ENCODE measurements around the gene ZNF609. TPM values are rescaled to one million over a fixed set of nuclear protein-coding genes. Genes with fewer than 3 reads are reported as not detected.
A peak's percentile ranks its signal among the peaks of the same experiment; 100 is the strongest.

ZNF609 gene
- total and polyA plus RNA-seq, 10 of the 15 experiments (the other 5 are each of a cell fraction or from before 2014, with no cell fraction given), result 5.1 to 35.3 (median 13.6) TPM

DNA sequence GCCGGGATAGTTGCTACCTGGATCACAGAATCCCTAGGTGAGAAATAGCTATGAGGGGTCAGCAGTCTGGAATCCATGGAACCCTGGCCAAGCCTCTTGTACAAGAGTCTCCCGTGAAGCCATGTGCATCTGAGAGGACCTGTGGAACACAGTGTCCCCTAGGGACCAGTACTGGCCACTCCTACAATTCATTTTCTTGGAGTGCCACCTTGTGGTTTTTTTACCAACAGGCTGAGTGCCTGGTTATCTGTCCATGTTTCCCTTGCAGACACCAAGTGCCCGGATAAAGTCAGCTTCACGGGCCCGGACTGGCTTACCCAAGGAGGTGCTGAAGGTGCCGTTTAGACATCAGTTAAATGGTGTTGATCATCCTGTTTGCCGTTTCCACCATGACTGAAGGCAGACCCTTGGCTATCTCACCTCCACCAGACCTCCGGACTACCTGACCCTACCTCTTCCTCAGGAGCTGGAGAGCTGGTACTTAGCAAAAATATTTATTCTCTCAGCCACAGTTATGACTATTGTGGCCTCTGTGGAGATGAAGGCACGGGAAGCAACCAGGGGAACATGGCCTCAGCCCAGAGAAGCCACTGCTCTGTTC lies 221.1 kb downstream of the ZNF609 start:
- 91% methylated on average over 9 of the region's 9 CpGs for WGBS (ENCODE audit: insufficient coverage, insufficient replicate concordance, low lambda C conversion rate, missing lambda C conversion rate)
- ChIA-PET SMC1A (ENCODE audit: uncharacterized antibody, unreplicated experiment) (interaction anchor here (0.6 to 7.4 kb wide), 12 partner anchors 10 to 272 kb away, joined by 3 to 41 read pairs (median 3); no protein-coding TSS in a partner anchor), RAD21 (ENCODE audit: unreplicated experiment) (interaction anchor here (0.5 to 2.9 kb wide), 5 partner anchors 47 to 487 kb away, joined by 3 to 12 read pairs (median 3); no protein-coding TSS in a partner anchor), CTCF (interaction anchor here (0.9 to 15.4 kb wide), 11 partner anchors 12 to 518 kb away, joined by 3 to 267 read pairs (median 4); partner anchors contain the start of gene PPIB), POLR2A (interaction anchor here (0.6 to 1.1 kb wide), 2 partner anchors 15 to 82 kb away, joined by 3 read pairs; no protein-coding TSS in a partner anchor)
- no TSS peak for BruUV-seq (replicated peaks)
- DNase-seq (ENCODE audit: low read depth, low spot score) (no peak), ATAC-seq (peak; percentile 80), FAIRE-seq (no peak)
- intact Hi-C loops (cut with micrococcal nuclease; ENCODE audit: unreplicated experiment), result loop anchor here (2.0 to 10.0 kb wide), 2 partner anchors 255 to 477 kb away; no protein-coding TSS in a partner anchor
- no peak overlapping the region for H3K27ac ChIP-seq (ENCODE audit: control insufficient read depth, insufficient read depth)
- no peaks in the 10 kb centered on the region for H3K9me3 ChIP-seq (replicated peaks; ENCODE audit: control insufficient read depth, insufficient read depth, low read length)
- in situ Hi-C loops (cut with MboI), result loop anchor here (5.0 kb wide), 1 partner anchor 46 kb away; no protein-coding TSS in a partner anchor
- no peaks in the 10 kb centered on the region for H4K20me1 ChIP-seq (ENCODE audit: control insufficient read depth, insufficient read depth)
- H3K36me3 ChIP-seq (ENCODE audit: control insufficient read depth in 2 of 2, insufficient read depth in 2 of 2, low read length in 1 of 2), result peaks cover 30 to 49% of the 10 kb centered on the region in 2 experiments
- no peaks in the 10 kb centered on the region for H3K4me1 ChIP-seq (ENCODE audit: control insufficient read depth, insufficient read depth, low read length)
- no peak overlapping the region for H2AFZ ChIP-seq (ENCODE audit: control insufficient read depth, low read depth, low read length)
- no peak overlapping the region for H3K9ac ChIP-seq (ENCODE audit: control insufficient read depth, insufficient read depth, low read length)
- no peaks in the 10 kb centered on the region for H3K79me2 ChIP-seq (ENCODE audit: control insufficient read depth, insufficient read depth, low read length)
- no peak overlapping the region for H3K4me3 ChIP-seq
- no peaks in the 10 kb centered on the region for H3K27me3 ChIP-seq (replicated peaks in 1 of 2; ENCODE audit: control insufficient read depth in 2 of 2, insufficient read depth in 2 of 2, low read length in 1 of 2)
- H3K4me2 ChIP-seq (ENCODE audit: control insufficient read depth, insufficient read depth), result no peak overlapping the region
- TF ChIP-seq RAD21 (IDR thresholded peaks at IDR 0.05; ENCODE audit: insufficient read depth, low read depth, low read length) (peak; percentile 70), BMI1 (IDR thresholded peaks at IDR 0.05; ENCODE audit: borderline replicate concordance) (no peak), CHD1 (IDR thresholded peaks at IDR 0.05; ENCODE audit: low read depth, low read length) (no peak), WRNIP1 (IDR thresholded peaks at IDR 0.05; ENCODE audit: borderline replicate concordance, low read depth, low read length) (no peak), ZSCAN29 (IDR thresholded peaks at IDR 0.05) (no peak), IKZF1 (conservative IDR thresholded peaks at IDR 0.05) (no peak), SREBF1 (IDR thresholded peaks at IDR 0.05; ENCODE audit: low read length) (no peak), PAX5 (IDR thresholded peaks at IDR 0.05; ENCODE audit: borderline replicate concordance, low read depth, low read length) (no peak)
- TF ChIP-seq, protein P1, sequence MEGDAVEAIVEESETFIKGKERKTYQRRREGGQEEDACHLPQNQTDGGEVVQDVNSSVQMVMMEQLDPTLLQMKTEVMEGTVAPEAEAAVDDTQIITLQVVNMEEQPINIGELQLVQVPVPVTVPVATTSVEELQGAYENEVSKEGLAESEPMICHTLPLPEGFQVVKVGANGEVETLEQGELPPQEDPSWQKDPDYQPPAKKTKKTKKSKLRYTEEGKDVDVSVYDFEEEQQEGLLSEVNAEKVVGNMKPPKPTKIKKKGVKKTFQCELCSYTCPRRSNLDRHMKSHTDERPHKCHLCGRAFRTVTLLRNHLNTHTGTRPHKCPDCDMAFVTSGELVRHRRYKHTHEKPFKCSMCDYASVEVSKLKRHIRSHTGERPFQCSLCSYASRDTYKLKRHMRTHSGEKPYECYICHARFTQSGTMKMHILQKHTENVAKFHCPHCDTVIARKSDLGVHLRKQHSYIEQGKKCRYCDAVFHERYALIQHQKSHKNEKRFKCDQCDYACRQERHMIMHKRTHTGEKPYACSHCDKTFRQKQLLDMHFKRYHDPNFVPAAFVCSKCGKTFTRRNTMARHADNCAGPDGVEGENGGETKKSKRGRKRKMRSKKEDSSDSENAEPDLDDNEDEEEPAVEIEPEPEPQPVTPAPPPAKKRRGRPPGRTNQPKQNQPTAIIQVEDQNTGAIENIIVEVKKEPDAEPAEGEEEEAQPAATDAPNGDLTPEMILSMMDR (IDR thresholded peaks at IDR 0.05 in 2 of 3, conservative IDR thresholded peaks at IDR 0.05 in 1 of 3; ENCODE audit: control insufficient read depth in 2 of 3, extremely low read depth in 1 of 3, insufficient read depth in 1 of 3, low read depth in 3 of 3, low read length in 3 of 3), result peak; percentile 47 to 82 (median 51); a peak in 4 of 6 replicates
- TF ChIP-seq, protein P2, sequence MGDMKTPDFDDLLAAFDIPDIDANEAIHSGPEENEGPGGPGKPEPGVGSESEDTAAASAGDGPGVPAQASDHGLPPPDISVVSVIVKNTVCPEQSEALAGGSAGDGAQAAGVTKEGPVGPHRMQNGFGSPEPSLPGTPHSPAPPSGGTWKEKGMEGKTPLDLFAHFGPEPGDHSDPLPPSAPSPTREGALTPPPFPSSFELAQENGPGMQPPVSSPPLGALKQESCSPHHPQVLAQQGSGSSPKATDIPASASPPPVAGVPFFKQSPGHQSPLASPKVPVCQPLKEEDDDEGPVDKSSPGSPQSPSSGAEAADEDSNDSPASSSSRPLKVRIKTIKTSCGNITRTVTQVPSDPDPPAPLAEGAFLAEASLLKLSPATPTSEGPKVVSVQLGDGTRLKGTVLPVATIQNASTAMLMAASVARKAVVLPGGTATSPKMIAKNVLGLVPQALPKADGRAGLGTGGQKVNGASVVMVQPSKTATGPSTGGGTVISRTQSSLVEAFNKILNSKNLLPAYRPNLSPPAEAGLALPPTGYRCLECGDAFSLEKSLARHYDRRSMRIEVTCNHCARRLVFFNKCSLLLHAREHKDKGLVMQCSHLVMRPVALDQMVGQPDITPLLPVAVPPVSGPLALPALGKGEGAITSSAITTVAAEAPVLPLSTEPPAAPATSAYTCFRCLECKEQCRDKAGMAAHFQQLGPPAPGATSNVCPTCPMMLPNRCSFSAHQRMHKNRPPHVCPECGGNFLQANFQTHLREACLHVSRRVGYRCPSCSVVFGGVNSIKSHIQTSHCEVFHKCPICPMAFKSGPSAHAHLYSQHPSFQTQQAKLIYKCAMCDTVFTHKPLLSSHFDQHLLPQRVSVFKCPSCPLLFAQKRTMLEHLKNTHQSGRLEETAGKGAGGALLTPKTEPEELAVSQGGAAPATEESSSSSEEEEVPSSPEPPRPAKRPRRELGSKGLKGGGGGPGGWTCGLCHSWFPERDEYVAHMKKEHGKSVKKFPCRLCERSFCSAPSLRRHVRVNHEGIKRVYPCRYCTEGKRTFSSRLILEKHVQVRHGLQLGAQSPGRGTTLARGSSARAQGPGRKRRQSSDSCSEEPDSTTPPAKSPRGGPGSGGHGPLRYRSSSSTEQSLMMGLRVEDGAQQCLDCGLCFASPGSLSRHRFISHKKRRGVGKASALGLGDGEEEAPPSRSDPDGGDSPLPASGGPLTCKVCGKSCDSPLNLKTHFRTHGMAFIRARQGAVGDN (IDR thresholded peaks at IDR 0.05), result peak; percentile 42; the same call in 1 of the 2 replicates
- TF ChIP-seq, protein P3, sequence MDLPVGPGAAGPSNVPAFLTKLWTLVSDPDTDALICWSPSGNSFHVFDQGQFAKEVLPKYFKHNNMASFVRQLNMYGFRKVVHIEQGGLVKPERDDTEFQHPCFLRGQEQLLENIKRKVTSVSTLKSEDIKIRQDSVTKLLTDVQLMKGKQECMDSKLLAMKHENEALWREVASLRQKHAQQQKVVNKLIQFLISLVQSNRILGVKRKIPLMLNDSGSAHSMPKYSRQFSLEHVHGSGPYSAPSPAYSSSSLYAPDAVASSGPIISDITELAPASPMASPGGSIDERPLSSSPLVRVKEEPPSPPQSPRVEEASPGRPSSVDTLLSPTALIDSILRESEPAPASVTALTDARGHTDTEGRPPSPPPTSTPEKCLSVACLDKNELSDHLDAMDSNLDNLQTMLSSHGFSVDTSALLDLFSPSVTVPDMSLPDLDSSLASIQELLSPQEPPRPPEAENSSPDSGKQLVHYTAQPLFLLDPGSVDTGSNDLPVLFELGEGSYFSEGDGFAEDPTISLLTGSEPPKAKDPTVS (IDR thresholded peaks at IDR 0.05; ENCODE audit: low read depth, low read length), result no peak
- TF ChIP-seq, protein P4, sequence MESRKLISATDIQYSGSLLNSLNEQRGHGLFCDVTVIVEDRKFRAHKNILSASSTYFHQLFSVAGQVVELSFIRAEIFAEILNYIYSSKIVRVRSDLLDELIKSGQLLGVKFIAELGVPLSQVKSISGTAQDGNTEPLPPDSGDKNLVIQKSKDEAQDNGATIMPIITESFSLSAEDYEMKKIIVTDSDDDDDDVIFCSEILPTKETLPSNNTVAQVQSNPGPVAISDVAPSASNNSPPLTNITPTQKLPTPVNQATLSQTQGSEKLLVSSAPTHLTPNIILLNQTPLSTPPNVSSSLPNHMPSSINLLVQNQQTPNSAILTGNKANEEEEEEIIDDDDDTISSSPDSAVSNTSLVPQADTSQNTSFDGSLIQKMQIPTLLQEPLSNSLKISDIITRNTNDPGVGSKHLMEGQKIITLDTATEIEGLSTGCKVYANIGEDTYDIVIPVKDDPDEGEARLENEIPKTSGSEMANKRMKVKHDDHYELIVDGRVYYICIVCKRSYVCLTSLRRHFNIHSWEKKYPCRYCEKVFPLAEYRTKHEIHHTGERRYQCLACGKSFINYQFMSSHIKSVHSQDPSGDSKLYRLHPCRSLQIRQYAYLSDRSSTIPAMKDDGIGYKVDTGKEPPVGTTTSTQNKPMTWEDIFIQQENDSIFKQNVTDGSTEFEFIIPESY (IDR thresholded peaks at IDR 0.05), result no peak
